Stimulated activated CD4-positive, alpha-beta T cell treated with anti-CD3 and anti-CD28 coated beads, Interleukin-1b, Interleukin-23, amount 100 ng/mL, for 48 hours (primary cell): ENCODE measurements around the gene ALG12.

ENCODE experiments used
- DNase-seq: peaks from one replicate; pipeline ENCODE4 v3.0.0-alpha.2; 2020

ALG12 gene

DNA sequence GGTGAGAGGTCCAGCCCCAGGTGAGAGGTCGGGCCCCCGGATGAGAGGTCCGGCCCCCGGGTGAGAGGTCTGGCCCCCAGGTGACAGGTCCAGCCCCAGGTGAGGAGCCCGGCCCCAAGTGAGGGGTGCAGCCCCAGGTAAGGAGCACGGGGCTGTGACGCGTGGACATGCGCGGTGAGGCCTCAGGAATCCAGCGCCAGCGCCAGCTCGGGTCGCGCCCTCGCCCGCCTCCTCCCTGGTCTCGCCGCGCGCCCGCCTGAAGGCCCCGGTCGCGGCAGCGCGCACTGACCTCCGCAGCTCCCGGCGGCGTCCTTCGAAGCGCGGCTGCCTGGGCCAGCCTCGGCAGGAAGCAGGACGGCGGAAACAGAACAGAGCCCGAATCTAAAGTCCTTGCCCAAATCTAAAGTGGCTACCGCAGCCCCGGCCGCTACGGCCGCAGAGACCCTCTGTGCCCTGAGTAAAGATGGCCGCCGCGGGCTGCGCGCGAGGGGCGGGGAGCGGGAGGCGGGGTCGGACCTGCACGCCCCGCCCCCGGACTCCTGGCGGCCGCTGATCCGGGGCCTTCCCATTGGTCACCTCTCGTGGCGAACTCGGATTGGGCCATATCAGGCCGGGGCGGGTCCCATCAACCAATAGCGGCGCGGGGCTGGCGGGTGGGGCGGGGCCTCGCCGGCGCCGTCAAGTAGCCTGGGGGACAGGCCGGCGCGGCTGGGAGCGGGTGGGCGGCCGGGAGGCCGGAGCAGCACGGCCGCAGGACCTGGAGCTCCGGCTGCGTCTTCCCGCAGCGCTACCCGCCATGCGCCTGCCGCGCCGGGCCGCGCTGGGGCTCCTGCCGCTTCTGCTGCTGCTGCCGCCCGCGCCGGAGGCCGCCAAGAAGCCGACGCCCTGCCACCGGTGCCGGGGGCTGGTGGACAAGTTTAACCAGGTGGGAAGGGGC is at the start of gene ALG12, which contains the start of gene CRELD2:
ALG12 (minus strand) TSS at position 465 of the 937 bp plus-strand sequence. CDS start 4,673 bp downstream, outside the sequence.
CRELD2 (plus strand) TSS at position 661 of the 937 bp plus-strand sequence; CDS start at position 797, 136 bp downstream.
- DNase-seq, result peak; percentile 97

- DNase-seq, result peak; percentile 7
Observed at GRCh38 chr22:49967706-49968208, 49.5 kb upstream of the ALG12 start.

GRCh38 chr22:49966774-49967705 is 48.8 kb upstream of the ALG12 start:
- peak; percentile 19 for DNase-seq

DNA sequence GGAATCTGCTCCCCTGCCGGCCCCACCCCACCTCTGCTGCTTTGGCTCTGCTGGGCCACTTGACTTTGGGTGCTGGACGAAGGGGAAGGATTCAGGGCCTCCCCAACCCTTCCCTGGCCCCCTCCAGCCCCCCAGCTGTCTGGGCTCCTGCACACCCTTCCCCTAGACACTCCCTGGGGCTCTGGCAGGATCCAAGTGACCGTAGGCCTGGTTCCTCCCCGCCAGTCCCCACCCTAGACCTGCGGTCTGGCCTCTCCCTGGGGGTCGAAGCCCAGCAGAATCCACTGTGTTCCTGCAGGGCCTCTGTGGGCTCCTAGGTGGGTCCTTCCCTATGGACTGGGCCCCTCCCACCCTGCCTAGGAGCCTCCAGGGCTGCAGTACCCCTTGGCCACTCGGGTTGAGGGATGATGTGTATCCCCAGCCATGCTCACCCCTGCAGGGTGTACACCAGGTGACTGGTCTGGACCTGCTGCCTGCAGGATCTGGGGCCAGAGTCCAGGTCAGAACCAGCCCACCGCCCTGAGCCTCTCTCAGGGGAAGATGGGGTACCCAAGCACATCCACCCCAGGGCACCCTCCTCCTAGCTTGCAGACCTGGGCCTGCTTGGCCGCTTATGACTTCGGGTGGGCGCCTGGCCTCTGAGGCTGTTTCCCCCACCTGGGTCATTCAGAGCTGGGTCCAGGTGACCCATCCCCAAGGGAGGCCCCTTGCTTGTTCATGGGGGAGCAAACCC is 48.0 kb upstream of the ALG12 start:
- DNase-seq, result peak; percentile 8

GRCh38 chr22:49965091-49966040 is 47.1 kb upstream of the ALG12 start:
- DNase-seq, result peak; percentile 2

- peak; percentile 8 for DNase-seq
Observed at GRCh38 chr22:49964136-49965090, 46.2 kb upstream of the ALG12 start.

- DNase-seq, result peak; percentile 1
Observed at GRCh38 chr22:49963647-49964026, 45.4 kb upstream of the ALG12 start.

DNA sequence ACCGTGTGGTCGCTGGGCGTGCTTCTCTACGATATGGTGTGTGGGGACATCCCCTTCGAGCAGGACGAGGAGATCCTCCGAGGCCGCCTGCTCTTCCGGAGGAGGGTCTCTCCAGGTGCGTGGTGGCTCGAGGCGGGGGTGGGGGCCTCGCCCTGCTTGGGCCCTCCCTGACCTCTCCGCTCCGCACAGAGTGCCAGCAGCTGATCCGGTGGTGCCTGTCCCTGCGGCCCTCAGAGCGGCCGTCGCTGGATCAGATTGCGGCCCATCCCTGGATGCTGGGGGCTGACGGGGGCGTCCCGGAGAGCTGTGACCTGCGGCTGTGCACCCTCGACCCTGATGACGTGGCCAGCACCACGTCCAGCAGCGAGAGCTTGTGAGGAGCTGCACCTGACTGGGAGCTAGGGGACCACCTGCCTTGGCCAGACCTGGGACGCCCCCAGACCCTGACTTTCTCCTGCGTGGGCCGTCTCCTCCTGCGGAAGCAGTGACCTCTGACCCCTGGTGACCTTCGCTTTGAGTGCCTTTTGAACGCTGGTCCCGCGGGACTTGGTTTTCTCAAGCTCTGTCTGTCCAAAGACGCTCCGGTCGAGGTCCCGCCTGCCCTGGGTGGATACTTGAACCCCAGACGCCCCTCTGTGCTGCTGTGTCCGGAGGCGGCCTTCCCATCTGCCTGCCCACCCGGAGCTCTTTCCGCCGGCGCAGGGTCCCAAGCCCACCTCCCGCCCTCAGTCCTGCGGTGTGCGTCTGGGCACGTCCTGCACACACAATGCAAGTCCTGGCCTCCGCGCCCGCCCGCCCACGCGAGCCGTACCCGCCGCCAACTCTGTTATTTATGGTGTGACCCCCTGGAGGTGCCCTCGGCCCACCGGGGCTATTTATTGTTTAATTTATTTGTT is 44.8 kb upstream of the ALG12 start:
- peak; percentile 6 for DNase-seq

- DNase-seq, result peak; percentile 89
Observed at GRCh38 chr22:49962012-49962750, 43.9 kb upstream of the ALG12 start.

GRCh38 chr22:49961601-49962011 is 43.4 kb upstream of the ALG12 start:
- no peak for DNase-seq

GRCh38 chr22:49961005-49961600 is 42.9 kb upstream of the ALG12 start:
- no peak for DNase-seq

DNA sequence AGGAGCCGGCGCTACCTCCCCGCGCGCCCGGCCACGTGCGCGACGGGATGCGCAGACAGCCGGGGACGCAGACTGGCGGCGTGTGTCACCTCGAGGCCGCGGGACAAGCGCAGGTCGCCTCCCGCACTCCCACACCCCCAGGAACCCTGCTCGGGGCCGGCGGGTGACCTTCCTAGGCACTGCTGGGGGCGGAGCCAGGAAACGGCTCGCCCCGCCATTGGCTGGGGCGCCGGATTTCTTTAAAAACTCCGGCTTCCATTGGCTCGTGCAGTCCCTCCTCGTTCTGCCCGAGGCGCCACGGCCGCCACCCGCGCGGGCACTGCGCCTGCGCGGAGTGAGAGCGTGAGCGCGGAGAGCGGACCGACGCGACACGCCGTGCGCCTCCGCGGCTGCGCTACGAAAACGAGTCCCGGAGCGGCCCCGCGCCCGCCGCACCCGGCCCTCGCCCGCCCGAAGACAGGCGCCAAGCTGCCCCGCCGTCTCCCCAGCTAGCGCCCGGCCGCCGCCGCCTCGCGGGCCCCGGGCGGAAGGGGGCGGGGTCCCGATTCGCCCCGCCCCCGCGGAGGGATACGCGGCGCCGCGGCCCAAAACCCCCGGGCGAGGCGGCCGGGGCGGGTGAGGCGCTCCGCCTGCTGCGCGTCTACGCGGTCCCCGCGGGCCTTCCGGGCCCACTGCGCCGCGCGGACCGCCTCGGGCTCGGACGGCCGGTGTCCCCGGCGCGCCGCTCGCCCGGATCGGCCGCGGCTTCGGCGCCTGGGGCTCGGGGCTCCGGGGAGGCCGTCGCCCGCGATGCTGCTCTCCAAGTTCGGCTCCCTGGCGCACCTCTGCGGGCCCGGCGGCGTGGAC is 42.1 kb upstream of the ALG12 start, which contains the start of gene PIM3:
PIM3 (plus strand) TSS at position 614 of the 846 bp plus-strand sequence; CDS start at position 790, 176 bp downstream.
- peak; percentile 95 for DNase-seq

- DNase-seq, result no peak
Observed at GRCh38 chr22:49959782-49960158, 41.5 kb upstream of the ALG12 start.

- DNase-seq, result no peak
Observed at GRCh38 chr22:49958931-49959781, 40.9 kb upstream of the ALG12 start.

GRCh38 chr22:49958366-49958921 is 40.2 kb upstream of the ALG12 start:
- no peak for DNase-seq
